ENCODE results near the gene KIRREL3. TPM values are rescaled to one million over a fixed set of nuclear protein-coding genes. Genes with fewer than 3 reads are reported as not detected.

Gene KIRREL3
- total RNA-seq, 1 donor from 2014 or later = 29.3 TPM

DNA sequence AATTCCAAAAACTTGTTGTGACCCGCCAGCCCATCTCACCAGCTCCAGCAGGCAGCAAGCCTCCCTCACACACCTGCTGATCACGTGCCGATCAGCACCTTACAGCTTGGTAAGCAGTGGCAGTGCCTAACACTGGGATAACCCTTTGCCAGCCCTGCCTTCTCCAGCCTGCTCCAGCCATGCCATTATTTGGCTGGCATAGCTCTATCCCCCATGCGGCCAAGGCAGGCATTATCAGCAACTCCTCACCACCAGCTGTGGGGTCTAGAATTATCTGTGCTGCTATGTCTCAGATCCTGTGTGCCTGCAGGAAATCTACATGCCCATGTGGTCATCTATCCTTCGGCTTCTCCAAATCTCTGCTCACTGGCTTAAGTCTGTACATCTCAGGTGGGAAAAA lies 430.1 kb downstream of the KIRREL3 start:
- no peak for DNase-seq

DNA sequence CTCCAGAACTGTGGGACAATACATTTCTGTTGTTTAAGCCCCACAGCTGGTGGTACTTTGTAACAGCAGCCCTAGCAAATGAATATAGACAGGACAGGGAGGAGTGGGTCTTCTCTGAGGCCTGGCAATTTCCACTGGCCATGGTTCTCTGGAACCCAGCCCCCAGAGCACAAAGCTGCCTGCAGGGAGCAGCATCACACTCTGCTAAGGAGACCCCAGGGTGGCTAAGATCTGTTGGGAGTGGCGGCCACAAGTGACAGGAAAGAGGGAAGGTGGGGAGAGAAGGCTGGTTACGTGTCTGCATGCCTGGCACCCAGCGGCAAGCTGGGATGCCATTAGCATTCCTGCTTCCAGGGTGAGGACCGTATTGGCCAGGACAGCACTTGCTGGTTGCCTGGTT lies 433.2 kb downstream of the KIRREL3 start:
- no peak for DNase-seq

DNA sequence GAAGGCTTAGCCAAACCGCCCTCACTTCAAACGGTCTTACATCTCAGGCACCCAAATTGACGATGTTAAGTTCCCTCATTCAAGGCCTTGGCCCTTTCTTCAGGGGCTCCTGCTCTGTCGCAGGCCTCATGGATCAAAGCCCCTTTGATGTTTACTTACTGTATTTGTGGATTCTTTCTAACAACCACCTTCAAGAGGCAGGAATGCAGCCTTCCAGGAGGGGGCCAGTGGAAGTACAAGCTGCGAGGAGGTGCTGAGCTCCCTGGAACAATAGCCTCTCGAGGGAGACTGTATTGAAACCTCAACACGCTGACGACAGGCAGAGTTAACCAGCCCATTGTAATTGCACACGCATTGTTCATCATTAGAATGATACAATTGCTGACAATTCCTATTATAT lies 436.0 kb downstream of the KIRREL3 start:
- no peak for DNase-seq

DNA sequence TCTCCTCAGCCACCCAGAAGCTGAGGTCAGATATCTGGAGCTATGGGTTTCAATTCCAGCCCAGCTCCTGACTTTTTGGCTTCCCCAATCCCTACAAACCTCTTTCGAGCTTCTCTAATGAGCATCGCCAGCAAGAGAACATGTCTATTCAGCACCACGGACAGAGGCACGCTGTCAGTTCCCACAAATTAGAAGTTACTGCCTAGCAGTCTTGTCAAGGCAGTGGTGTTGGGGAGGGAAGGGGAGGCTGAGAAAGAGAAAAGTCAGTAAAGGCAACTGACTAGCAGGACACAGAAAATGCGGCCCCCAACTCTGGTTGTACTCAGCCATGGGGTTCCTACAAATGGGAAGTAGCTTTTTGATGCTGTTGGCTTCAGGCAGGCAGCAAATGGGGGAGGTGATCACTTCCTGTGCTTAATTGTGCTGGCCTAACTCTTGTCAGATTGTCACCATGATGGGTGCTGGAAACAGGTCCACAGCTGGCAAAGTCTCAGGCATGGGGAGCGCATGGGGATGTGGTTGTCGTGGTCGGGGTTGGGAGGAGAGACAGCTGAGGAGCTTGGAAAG lies 439.2 kb downstream of the KIRREL3 start:
- DNase-seq = no peak

DNA sequence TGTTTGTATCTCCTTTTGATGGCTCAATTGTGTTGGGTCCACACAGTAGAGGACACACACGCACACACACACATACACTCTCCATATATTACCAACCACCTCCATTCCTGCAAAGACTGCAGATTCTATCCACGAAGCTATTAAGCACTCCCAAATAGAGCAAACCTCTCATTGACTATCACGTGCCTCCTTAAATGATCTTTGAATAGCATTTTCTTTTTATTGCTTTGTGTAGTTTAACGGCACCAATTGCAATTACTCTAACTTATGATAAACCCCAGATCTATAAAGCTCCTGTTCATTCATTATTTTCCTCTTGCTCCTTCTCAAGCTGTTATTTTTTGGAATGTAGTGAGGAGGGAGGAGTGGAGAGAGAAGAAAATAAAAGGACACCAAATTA lies 440.3 kb downstream of the KIRREL3 start:
- DNase-seq = no peak

DNA sequence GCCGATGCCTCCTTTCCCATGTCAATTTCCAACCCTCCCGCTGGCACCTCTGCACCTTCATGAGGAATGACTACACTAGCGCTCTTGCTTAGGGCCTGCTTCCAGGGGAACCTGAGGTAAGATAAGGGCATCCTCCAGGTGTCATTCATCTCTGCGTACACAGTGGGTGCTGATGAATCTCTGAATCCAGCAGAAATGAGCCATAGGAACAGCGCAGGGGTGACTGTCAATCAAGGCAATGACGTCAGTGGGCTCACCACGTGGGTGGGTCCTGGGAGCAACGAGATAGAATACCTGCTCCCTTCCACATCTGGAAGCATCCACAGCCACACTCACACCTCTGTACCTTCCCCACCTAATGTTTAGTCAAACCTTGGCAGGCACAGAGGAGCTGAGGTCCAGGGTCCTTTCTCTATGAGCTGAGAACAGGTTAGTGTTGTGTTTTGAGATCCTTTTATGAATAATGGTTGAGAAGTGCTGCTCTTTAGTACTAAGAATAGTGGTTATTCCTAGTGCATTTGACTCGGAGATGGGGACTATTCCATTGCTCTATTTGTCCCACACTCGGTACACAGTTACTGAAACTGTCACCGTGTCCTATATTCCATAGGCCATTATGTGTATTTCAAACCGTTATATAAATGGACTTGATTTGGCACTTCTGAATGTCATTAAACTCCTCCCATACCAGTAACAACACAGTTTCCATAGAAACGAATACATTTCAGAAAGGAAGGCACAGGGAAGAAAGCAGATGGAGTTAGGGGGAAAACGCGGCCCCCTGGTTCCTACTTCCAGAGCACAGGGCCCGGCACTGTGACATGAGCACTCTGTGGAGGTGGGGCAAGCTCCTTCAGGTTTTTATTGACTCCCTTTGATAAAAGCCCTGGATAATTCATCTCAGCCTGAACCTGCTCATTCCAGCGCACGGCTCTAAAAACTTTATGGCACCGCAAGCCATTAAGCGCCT lies 451.7 kb downstream of the KIRREL3 start:
- DNase-seq = peak; percentile 14

DNA sequence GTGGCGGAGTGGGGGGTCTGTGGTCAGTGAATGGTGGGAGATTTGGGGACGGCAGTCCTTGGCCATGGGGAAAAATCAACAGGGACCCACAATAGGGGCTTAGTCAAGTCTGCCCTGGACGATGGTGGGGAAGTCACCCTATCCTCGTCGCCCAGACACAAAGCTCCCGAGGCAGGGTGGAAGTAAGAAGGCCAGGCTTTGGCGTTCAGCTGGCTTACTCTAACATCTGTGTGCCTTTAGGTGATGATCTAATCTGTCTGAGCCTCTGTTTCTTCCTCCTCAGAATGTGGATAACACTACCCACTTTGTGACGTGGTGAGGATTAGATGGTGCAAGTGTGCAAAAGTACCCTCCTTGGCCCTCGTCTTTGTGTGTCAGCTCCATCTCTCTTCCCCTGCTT lies 452.9 kb downstream of the KIRREL3 start:
- DNase-seq = no peak

DNA sequence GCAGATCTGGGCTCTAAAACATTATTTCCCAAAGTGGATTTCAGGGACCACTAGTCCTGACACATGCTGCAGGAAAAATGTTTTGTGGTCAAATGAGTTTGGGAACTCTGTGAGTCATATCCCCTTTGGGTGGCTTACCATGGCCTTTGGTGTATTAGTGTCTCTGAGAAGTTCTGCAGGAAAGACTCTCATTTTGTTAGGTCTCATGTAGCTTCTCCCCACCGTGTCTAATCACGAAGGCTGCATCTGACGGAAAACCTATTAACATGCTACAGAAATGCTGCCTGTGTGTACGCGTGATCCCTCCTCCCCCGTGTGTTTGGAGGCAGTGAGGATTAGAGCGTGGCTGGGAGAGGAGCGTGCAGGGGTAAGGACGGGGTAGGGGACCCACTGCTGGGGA lies 453.4 kb downstream of the KIRREL3 start:
- no peak for DNase-seq

DNA sequence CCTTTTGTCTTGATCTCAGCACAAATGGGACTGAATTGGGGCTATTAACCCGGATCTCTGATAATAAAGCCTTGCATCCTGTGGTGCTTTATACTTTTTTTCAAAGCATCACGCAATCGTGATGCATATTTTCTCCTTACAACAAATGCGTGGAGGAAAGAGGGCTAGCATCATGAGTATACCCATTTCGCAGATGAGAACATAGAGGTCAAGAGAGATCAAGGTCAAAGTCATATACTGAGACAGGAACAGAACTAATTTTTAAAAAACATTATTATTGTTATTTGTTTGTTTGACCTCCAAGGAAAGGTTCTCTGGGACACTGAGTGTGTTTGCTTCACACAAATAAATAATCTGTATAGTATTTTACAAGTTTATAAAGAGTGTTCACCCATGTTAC lies 453.9 kb downstream of the KIRREL3 start:
- no peak for DNase-seq

DNA sequence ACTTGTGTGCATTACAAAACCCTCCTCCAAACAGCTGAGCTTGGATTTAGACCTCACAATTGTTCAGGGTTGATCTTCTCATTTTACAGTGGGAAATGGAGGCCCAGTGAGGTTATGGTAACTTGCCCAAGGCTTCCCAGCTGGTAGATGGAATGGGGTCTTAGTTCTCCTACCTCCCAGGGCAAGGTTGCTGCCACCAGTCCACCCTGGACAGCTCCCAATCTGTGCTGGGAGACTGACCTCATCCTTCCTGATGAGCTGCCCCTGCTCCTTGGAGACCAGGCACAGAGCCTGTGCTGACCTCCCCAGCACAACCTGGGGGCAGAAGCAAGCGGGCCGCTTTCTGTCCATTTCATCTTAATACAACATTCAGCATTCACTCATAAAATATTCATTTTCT lies 454.4 kb downstream of the KIRREL3 start:
- no peak for DNase-seq

DNA sequence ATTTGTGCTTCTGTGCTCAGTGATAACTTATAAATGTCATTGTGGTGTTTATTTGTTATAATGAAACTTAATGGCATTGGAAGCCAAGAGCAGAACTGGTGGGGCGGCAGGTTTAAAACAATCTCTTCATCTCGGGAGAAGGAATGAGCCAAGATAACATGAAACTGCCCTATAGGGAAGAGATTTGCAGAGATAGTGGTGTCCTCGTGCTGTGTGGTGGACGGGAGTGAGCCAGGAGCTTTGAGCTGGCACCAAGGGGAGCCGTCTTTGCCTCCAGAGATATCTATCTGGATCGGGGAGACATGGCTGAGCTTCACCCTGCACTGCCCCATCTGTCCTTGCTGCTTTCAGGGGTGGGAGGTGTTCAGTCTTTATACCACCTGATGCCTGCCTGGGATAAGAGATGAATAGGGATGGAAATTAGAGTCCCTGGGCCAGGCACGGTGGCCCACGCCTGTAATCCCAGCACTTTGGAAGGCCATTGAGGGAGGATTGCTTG lies 455.5 kb downstream of the KIRREL3 start:
- DNase-seq = no peak

DNA sequence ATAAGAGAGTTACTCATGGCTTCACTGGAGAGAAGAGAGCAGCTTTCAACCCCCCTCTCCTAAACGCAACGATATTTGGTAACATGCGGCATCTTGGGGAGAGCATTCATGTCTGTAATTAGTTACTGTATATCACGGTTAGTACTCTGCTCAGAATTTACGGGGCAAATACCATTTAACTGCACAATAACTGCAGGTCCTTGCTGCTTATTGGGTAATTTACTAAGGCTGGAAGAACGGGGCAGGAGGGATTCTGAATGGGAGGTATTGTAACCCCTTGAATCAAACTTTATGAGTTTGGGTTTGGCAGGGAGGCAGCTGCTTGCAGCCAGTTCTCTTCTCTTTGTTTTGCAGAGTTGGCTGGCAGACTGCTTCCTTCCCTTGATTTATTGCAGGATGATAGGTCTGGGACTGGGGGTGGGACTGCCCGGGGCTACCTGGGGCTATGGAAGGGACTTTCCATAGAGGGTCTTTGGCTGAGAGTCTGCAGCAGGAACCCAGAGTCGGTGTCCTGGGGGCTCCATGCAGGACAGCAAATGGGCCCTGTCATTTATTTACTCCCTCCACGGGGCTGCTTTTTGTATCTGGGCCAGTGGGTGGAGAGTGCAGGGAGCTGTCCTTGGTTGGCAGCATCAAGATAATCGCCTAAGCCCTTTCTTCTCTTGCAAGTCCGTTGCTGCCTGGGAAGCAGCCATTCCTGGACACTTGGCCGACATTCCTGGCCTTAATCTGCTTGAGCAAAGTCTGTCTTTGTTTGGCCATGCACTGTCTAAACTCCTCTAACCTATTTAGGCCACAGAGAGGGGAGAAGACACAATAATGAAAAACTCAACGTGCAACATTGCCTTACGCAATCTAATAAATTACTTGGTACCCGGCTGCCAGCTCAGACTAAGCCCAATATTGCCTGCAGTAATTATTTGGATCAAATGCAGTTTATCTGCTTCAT lies 456.2 kb downstream of the KIRREL3 start:
- DNase-seq = no peak

DNA sequence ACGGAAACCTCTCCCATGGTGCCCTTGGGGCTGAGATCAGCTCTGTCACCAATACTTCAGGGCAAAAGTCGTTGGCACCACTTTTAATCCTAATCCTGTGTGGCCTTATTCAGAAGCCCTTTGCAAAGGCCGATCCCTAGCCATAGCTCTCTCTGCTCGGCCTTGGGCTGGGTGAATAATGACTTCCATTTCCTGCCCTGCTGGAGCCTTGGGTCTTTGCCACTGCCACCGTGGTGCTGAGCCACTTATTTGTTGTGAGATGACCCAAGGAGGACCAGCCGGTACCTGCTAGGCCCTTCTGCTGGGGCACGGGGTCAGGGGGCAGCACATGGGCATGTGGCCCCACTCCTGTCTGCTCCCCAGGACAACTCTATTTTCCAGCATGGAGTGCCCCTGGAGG lies 456.9 kb downstream of the KIRREL3 start:
- DNase-seq = no peak

DNA sequence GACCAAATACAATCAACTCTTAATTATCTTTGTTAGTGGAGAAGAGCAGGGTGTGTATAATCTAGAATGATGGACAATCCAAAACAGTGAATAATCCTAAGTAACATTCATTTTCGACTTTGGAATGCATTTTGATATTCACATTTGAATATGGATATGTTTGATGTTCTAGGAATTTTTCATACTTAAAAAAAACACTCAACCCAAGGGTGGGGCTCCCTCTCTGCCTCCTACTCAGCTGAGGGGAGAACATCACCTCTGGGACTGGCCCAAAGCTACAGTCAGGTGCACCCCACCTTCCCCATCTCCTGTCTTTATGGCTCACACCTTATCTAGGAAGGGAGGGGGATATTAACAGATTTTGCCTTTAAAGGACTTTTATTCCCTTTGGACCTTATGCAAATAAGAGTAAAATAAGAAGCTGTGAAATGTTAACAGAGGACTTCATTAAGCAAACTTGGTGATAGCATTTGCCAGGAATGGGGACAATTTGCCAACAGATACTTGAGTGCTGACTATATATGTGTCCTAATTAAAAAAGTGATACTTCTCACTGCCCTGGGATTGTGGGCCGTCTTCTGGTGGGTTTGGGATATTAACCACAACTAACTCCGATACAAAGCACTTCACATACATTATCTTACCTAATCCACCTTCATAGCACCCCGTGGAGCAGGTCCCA lies 458.1 kb downstream of the KIRREL3 start:
- DNase-seq = no peak

DNA sequence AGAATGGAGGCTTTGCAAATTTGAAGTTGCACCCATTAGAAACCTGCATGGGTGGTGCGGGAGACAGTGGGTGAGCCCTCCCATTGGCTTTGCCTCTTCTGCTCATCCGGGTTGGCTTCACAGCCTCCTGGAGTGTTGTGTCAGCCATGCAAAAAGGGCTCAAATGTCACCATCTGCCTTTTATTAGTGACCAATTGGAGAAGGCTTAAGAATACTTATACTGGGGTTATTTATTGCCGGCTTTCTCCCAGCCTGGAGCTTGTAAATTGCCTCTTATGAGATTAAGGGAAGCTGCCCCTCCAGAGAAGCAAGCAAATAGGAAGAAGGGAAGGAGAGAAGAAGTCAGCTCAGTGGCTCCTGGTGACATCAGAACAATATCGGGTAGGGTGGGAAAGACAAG lies 462.5 kb downstream of the KIRREL3 start:
- DNase-seq = no peak

DNA sequence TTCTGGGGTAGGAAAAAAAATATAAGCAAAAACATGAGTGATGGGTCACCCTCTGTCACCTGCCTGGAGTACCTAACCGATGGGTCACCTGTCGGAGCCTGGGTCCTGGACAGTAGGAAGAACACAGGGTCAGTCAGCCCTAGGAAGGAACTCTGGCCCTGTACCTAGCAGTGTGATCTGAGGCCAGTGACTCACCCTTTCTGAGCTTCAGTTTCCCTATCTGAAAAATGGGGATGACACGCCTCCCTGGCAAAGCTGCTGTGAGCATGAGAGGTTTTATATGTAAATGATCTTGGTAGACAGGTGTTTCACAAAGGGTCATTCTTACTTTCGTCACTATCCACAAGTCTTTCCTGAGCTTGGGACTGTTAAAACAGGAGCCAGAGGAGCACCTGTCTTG lies 463.1 kb downstream of the KIRREL3 start:
- DNase-seq = no peak

DNA sequence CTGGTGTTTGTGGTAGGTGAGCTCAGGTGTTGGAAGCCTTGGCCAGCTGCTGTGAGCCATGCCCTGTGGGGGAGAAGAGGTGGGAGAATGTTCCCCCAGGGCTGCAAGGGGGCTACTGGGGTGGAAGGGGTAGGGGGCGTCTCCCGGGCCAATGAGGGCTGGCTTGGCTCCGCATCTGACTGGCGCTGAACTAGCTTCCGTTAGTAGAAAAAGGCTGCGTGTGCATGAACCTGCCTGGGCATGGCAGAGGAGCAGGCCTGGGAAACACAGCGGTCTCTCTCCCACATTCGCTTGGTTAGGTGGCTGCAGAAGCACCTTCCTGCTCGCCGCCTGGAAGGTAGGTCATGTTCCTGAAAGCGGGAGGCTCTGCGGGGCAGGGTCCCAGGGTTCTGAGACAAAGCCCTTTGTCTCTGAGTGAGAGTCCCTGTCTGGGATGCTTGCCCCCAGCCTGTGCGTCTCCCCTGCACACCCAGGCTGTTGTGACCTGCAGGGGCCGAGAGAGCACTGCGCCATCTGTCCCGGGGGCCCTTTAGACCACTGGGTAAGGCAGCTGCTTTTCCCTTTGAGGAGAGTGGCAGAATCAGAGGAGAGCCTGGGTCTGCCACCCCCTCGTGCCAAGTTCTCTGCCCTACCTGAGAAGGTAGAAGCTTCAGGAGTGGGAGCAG lies 466.3 kb downstream of the KIRREL3 start:
- no peak for DNase-seq

DNA sequence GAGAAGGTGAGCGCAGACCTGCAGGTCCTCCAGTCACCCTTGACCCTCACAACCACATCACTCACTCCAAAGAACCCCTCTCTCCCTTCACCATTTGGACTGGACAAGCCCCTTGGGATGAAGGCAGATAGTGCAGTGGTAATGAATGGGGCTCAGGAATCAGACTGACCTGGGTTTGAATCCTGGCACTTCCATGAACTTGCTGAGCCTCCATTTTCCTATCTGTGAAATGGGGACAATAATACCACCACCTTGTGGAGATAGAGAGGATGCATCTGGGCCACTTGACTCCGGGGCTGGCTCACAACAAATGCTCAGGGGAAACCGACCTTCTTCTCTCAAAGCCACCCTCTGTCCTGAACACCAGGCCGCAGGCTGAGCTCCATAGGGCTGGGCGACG lies 467.0 kb downstream of the KIRREL3 start:
- DNase-seq = no peak

DNA sequence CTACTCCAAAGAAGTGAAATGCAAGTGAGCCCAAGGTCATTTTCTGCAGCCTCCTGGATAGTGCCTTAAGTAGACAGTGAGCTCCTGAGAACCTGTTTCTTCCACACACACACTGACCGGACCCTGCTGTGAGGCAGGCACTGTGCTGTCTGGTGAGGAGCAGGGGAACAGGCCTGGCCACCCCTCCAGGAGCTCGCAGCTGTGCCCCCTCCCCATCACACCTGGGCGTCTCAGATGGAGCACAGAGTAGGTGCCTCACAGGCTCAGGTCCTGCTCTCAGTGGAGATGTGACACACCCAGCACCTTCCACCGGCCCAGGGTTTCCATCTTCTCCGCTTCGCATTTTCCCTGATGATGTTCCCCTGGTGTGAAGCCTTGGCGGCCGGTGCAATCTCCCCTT lies 470.2 kb downstream of the KIRREL3 start:
- no peak for DNase-seq

DNA sequence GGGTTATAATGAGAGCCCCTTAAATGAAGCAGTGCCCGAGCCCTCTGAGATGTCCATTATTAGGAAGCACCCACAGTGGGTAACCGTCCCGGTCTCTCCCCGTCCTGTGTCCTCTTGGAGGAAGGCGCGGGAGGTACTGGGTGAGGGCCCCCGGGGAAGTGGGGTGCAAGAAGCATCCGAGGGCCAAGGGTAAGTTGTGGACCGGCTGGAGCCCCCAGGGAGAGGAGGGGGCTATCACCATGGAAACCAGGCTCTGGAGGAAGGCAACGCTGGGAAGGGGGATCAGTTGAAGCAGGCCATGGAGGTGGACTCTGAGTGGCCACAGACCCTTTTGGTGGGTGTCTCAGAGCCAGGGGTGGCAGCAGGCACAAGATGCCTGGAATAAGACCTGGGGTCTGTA lies 471.5 kb downstream of the KIRREL3 start:
- DNase-seq = no peak

DNA sequence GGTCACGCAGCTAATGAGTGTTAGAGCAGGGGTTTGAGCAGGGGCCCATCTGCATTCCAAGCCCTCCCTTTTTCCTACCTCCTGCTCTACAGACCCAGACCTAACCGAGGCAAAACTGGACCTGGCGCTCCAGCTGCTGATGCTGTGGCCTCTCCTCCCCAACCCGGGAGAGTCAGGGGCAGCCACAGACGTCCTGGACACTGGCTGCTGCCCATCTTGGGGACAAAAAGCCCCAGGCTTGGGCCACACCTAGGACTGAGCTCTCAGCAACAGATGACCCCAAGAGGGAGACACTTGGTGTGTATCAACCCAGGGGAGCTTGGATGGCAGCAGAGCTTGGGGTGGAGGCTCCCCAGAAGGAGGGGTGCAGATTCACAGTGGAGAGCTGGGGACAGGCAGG lies 472.5 kb downstream of the KIRREL3 start:
- DNase-seq = no peak

DNA sequence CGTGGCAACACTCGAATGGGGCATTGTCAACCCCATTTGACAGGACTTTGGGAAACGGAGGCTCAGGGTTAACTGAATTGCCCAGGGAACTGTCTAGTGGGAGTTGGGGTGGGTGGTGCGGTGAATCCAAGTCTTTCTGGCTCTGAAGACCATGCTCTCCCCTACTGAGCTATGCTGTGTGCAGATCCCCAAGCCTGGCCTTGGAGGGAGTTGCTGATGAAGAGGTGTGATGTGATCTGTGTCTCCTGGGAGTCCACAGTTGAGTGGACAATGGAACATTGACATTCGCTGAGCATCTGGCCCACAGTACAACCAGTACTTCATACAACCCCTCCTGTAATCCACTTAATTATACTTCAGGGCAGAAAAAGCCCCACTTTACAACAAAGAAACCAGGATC lies 472.9 kb downstream of the KIRREL3 start:
- no peak for DNase-seq
